Fibroblast of the aortic adventitia (primary cell): ENCODE measurements around the gene TBL1X. TPM values are rescaled to one million over a fixed set of nuclear protein-coding genes. Genes with fewer than 3 reads are reported as not detected.

Experiments
- DNase-seq: peaks from one replicate; pipeline ENCODE4 v3.0.0-alpha.2; 2010; ENCODE audit warnings: low read depth
- H3K4me3 ChIP-seq: 2 replicates; pipeline ENCODE4 v1.5.1; 2011; ENCODE audit warnings: low read depth, mild to moderate bottlenecking, control low read depth, low read length, moderate library complexity
- total RNA-seq: library from RNA; depleted of rRNA; stranded (reverse); fragments of >200 nt; gene quantifications from 2 replicates; pipeline ENCODE4 v1.2.3, GENCODE V29; 2012; ENCODE audit warnings: low replicate concordance
- TF ChIP-seq, protein P1 (sequence below): IDR thresholded peaks from 2 replicates; pipeline ENCODE4 v1.5.1; 2011; ENCODE audit warnings: mild to moderate bottlenecking, low read length, control low read depth, inconsistent platforms; ENCODE audit not compliant: insufficient read depth

Gene TBL1X
- total RNA-seq, 1 donor: 15.6 TPM

DNA sequence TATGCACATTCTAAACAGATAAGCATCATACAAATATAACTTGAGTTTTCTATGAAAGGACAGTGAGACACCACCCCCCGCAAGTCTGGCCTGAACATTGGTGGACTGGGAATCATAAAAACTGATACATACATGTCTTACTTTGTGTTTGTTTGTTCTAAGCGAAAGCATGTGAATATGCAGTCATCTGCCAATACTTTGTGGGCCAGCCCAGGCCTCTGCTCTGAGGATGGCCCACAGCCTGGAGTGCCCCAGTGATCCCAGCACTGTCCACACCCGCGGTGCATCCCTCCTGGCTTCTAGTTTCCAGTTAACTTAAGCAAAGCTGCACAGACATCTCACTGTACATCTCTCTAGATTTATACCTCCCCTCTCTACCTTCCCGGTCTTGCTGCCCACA is 154.3 kb downstream of the TBL1X start:
- TF ChIP-seq, protein P1, sequence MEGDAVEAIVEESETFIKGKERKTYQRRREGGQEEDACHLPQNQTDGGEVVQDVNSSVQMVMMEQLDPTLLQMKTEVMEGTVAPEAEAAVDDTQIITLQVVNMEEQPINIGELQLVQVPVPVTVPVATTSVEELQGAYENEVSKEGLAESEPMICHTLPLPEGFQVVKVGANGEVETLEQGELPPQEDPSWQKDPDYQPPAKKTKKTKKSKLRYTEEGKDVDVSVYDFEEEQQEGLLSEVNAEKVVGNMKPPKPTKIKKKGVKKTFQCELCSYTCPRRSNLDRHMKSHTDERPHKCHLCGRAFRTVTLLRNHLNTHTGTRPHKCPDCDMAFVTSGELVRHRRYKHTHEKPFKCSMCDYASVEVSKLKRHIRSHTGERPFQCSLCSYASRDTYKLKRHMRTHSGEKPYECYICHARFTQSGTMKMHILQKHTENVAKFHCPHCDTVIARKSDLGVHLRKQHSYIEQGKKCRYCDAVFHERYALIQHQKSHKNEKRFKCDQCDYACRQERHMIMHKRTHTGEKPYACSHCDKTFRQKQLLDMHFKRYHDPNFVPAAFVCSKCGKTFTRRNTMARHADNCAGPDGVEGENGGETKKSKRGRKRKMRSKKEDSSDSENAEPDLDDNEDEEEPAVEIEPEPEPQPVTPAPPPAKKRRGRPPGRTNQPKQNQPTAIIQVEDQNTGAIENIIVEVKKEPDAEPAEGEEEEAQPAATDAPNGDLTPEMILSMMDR: no peak
- no peak for DNase-seq
- H3K4me3 ChIP-seq: no peak overlapping the region

DNA sequence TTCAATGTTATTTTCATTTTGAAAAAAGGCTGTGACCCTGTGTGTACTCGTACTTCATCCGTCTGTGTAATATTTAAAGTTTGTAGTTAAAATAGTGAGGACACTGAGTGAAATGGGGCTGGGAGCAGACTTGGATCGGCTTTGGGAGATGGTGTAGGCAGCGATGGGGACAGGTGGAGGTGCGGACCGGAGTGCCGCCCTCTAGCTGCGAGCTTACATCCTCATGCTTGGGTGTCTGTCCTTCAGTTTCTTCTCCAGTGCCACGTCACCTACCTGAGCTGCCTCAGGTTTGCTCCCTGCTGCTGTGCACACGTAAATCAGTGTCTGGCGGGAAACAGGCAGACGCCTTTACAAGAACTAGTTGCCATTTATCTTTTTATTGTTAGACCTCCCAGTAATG is 154.7 kb downstream of the TBL1X start:
- H3K4me3 ChIP-seq: no peak overlapping the region
- no peak for DNase-seq
- TF ChIP-seq, protein P1: no peak

- TF ChIP-seq, protein P1: no peak
- DNase-seq: no peak
These were observed 157.3 kb downstream of the TBL1X start for GRCh38 chrX:9622128-9622527.

GRCh38 chrX:9626379-9626778 is 161.5 kb downstream of the TBL1X start:
- H3K4me3 ChIP-seq: no peak overlapping the region
- DNase-seq: peak; percentile 14
- TF ChIP-seq, protein P1: no peak

More at GRCh38 chrX:9622128-9622527, 157.3 kb downstream of the TBL1X start:
- no peak overlapping the region for H3K4me3 ChIP-seq

DNA sequence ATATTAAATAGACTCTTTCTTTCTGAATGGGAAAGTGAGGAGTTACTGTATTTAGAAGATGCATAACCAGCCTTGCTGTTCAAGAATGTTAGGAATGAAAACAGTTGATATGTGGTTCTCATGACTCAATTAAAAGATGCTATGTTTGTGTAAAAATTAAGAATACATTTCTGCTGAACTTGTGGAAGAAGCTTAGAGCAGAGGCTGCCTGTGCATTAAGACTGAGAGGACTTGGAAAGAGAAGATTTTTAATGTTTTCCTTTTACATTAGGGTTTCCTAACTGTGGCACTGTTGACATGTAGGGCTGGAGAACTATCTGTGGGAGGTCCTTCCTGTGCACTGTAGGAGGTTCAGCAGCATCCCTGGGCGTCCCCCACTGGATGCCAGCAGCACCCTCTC is 163.1 kb downstream of the TBL1X start:
- TF ChIP-seq, protein P1: no peak
- H3K4me3 ChIP-seq: no peak overlapping the region
- peak; percentile 26 for DNase-seq

DNA sequence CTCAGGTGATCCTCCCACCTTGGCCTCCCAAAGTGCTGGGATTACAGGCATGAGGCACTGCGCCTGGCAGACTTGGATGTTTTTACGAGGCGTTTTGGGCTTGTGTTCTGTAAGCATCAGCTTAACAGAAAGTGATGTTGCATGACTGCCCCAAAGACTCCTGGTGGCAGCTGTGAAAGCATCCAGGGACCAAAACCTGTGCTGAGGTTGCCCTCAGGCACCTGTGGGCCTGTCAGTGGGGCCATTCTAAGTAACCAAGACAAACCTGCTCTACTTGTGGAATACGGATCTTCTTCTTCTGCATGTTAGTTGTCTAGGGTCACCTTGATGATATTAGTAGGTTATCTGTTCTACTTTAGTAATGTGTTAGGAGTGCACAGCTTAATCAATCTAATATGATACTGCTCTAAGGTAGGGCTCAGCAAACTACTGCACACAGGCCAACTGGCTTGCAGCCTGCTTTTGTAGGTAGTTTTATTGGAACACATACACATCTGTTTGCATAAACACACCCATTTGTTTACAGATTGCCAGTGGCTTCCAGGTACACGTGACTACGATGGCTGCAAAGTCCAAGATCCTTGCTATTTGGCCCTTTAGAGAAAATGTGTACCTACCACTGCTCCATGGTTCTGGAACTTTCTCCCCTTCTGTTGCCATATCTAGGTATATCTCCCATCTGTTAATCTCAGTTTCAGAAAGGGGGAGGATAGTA is 164.1 kb downstream of the TBL1X start:
- DNase-seq: no peak
- H3K4me3 ChIP-seq: no peak overlapping the region
- TF ChIP-seq, protein P1: no peak

- TF ChIP-seq, protein P1: no peak
- H3K4me3 ChIP-seq: no peak overlapping the region
- DNase-seq: no peak
These were observed 169.7 kb downstream of the TBL1X start for GRCh38 chrX:9634551-9634950.
